ENCODE data around the gene NCBP2L. TPM values are rescaled to one million over a fixed set of nuclear protein-coding genes. Genes with fewer than 3 reads are reported as not detected.
"Not testable (repeated sequence)": the region's sequence is repeated elsewhere in the genome, so short reads cannot be mapped to it uniquely, and the experiment has no call there.

NCBP2L gene
- total RNA-seq, 2 experiments from 2014 or later = not detected

DNA sequence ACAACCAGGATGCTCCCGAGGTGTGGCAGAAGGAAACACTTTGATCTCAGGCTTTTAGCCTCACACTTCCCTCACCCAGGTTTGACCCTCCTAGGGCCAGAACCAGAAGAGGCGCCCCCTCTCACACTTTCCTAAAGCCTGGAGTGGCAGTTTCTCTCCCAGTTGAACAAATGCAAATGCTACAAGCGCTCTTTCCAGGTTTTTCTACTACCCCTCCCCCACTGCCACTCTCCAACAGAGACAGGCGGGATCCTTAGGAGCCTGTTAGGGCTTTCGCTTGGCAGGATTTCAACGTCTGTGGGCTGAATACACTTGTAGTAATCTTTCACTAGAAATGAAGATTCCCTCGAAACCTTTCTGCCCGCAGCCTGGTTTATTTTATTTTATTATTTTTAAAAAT lies 4.3 kb upstream of the NCBP2L start:
- DNase-seq = no peak
- intact Hi-C loops (cut with DNase I, micrococcal nuclease) = loop anchor here in 1 of 2 experiments (10.0 kb wide), 2 partner anchors 318 to 878 kb away; no protein-coding TSS in a partner anchor
- Mint-ChIP-seq H3K9me3 (ENCODE audit: low read depth) (no peaks in the 10 kb centered on the region), H3K36me3 (ENCODE audit: low read depth) (no peaks in the 10 kb centered on the region), H3K27me3 (no peaks in the 10 kb centered on the region), H3K4me1 (peaks cover 20% of the 10 kb centered on the region), H3K4me3 (no peak overlapping the region), H3K27ac (no peak overlapping the region)
- ATAC-seq = no peak
- ChIA-PET POLR2A (no interaction called here), CTCF (interaction anchor here (1.0 to 3.0 kb wide), 2 partner anchors 58 to 100 kb away, joined by 3 to 20 read pairs; no protein-coding TSS in a partner anchor)

DNA sequence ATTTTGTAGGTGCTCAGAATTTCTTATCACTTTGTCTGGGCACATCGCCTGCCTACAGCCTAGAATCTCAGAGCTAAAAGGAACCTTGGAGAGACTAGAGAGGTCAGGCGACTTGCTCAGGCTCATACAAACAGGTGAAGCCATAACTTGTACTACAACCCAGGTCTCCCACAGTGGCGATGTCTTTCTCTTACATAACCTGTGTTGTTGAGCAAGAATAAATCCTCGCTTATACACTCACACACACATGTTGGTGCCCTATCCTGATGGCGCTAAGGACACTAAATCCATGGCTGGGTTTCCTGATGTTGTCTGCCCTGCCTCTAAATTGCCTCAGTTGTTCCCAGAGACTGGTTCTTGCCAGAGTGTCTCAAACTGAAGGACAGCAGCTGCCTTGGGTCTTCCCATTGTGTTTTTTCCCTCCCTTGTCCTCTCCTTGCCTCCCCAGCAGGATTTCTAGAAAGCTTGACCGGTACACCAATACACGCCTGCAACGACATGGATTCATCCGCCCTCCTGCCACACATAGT lies 3.6 kb upstream of the NCBP2L start:
- peak overlapping the region; percentile 12 for H3K4me3 Mint-ChIP-seq
- no peaks in the 10 kb centered on the region for H3K27me3 Mint-ChIP-seq
- ChIA-PET CTCF (interaction anchor here (0.9 to 3.0 kb wide), 4 partner anchors 55 to 101 kb away, joined by 3 to 20 read pairs (median 6); no protein-coding TSS in a partner anchor), POLR2A (no interaction called here)
- no peak overlapping the region for H3K27ac Mint-ChIP-seq
- no peak for DNase-seq
- ATAC-seq = no peak
- peaks cover 20% of the 10 kb centered on the region for H3K4me1 Mint-ChIP-seq
- H3K9me3 Mint-ChIP-seq (ENCODE audit: low read depth) = no peaks in the 10 kb centered on the region
- intact Hi-C loops (cut with DNase I, micrococcal nuclease) = loop anchor here in 1 of 2 experiments (10.0 kb wide), 2 partner anchors 319 to 879 kb away; no protein-coding TSS in a partner anchor
- H3K36me3 Mint-ChIP-seq (ENCODE audit: low read depth) = no peaks in the 10 kb centered on the region

DNA sequence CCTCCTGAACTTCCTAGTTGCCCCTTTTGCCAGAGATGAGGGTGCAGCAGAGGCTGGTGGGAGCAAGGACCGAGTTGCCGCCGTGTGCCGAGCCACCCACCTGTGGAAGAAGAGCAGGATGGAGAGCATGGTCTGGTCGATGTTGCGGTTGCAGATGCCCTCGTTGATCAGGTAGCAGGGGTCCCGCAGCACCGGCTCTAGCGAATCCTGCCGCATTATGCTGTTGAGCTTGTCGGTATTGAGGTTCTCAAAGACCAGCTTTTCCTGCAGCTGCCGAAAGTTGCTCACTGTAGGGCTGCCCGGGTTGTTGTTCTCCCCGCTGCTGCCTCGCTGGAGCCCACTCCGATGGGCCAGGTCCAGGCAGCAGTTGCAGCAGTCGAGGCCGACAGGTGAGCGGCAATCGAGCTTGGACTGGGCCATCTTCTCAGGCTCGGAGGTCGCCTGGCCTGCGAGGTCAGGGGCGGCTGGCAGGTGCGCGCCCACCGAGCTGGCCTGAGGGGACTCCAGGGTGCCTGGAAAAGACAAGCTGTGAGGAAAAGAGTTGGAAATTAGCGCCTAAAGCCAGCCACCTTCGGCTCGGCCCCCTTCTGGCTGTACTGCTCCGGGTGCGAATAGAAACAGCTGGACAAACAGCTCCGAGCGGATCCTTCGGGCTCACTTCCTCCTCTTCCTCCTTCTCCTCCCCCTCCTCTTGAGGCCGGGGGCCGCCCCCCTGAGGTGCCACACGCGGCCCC lies 2.4 kb upstream of the NCBP2L start:
- no peak for ATAC-seq
- intact Hi-C loops (cut with DNase I, micrococcal nuclease) = loop anchor here (1.0 to 10.0 kb wide), 6 partner anchors 101 to 880 kb away; partner anchors contain the start of gene RBM41 (in 1 of the 2)
- Mint-ChIP-seq H3K27me3 (no peaks in the 10 kb centered on the region), H3K4me3 (peak overlapping the region; percentile 77), H3K9me3 (ENCODE audit: low read depth) (no peaks in the 10 kb centered on the region), H3K27ac (no peak overlapping the region), H3K36me3 (ENCODE audit: low read depth) (no peaks in the 10 kb centered on the region), H3K4me1 (peaks cover 14% of the 10 kb centered on the region)
- no peak for DNase-seq
- ChIA-PET CTCF (interaction anchor here (0.6 to 6.8 kb wide), 14 partner anchors 9 to 147 kb away, joined by 3 to 149 read pairs (median 4); partner anchors contain the start of gene PRPS1), POLR2A (interaction anchor here (0.7 to 1.3 kb wide), 5 partner anchors 26 to 147 kb away, joined by 3 to 5 read pairs (median 3); partner anchors contain the start of gene PRPS1)

DNA sequence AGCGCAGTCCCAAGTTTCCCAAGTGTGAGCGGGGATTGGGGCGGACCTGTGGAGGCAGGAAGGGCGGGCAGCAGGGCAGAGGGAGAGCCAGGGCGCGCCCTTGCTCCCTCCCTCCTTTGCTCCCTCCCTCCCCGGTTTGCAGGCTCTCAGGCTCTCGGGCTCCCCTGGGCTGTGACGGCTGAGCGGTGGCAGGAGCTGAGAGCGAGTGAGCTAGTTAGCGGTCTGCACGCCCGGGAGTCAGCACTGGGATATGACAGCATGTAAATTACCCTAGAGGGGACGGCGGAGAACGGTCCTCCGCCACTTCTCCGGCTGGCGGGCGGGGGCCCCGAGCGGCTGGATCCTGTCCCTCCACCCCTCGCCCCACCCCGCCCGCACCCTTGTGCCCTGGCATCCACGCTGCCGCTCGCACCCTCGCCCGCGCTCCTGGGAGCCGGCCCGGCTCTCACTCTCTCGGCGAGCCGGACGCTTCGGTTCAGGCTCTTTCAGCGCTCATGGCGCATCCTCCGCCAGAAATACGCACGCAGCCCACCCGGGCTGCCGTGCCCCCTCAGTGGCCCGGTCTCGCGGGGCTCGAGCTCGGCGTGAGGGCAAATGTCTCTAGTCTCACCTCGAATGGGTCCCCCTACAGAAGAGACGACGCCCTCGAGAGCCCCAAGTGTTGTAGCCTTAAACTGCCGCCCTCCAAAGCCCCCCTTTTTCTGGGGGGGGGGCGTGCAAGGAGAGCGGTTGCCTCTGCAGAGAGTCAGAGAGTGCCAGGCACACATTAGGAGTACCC lies 1.6 kb upstream of the NCBP2L start, which contains the start of gene TSC22D3:
Gene TSC22D3, minus strand, starts transcription at position 54 of the 778 bp plus-strand sequence. CDS start 368 bp downstream, outside the sequence.
- peak within 1 kb of the TSS; percentile 86 for H3K27ac Mint-ChIP-seq
- H3K4me3 Mint-ChIP-seq = peak within 1 kb of the TSS; percentile 77
- POLR2A ChIA-PET = interaction anchor here (0.6 to 1.3 kb wide), 5 partner anchors 59 to 219 kb away, joined by 3 to 5 read pairs (median 3); partner anchors contain the start of gene PRPS1

DNA sequence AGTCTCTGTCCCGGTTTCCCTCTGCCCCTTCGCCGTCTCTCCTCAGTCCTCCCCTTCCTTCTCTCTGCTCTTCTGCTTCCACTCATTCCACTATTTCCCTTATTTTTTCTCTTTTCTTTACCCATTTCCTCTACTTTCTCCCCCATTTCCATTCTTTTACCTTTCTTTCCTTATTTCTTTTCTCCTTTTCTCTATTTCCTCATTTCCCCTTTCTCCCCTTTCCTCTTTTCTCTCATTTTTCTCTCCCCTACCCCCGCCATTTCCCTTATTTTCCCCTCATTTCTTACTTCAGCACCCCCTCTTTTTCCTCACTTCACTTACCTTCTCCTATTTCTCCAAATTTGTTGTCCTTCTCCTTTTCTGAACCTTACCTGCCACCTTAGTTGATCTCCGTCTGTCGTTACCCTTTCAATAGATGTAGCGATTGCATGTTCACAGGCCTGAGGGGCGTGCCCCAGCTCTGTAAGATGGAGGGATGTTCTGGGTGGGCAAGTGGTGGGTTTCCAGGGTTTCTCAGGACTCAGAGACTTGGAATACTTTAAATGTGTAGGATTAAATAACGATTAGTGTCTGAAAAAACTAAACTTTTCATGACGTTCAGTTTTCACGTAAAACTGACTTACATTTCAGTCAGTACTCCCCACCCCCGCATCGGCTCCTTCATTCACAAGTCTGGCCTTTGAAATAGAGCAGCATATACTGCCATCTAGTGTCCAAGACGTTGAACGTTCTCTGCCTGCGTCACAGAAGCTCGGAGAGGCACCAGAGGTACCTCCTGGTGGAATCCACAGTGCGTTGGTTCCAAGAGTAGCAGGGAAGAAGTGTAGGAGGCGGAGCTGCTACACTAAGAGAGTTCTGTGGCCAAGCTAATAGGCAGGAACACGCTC lies 641 bp upstream of the NCBP2L start:
- ATAC-seq (peak; percentile 80), DNase-seq (peak; percentile 88)
- Mint-ChIP-seq H3K27ac (peak overlapping the region; percentile 86), H3K27me3 (no peaks in the 10 kb centered on the region), H3K9me3 (ENCODE audit: low read depth) (no peaks in the 10 kb centered on the region), H3K36me3 (ENCODE audit: low read depth) (no peaks in the 10 kb centered on the region), H3K4me3 (peak overlapping the region; percentile 77), H3K4me1 (peaks cover 12% of the 10 kb centered on the region)
- CTCF ChIA-PET = interaction anchor here (0.6 to 6.8 kb wide), 30 partner anchors 10 to 880 kb away, joined by 3 to 149 read pairs (median 4); partner anchors contain the start of genes MID2 and PRPS1
- POLR2A ChIA-PET = interaction anchor here (0.7 to 1.0 kb wide), 4 partner anchors 103 to 345 kb away, joined by 3 to 4 read pairs (median 3); partner anchors contain the start of gene PRPS1
- intact Hi-C loops (cut with DNase I, micrococcal nuclease) = loop anchor here (1.0 to 10.0 kb wide), 16 partner anchors 34 to 882 kb away; partner anchors contain the start of genes MORC4 (in 1 of the 2) and RBM41 (in 1 of the 2)

More for the DNA sequence above, 1.6 kb upstream of the NCBP2L start, which contains the start of gene TSC22D3:
- Mint-ChIP-seq H3K9me3 (ENCODE audit: low read depth) (no peaks in the 10 kb centered on the region), H3K4me1 (peaks cover 12% of the 10 kb centered on the region), H3K27me3 (no peaks in the 10 kb centered on the region), H3K36me3 (ENCODE audit: low read depth) (no peaks in the 10 kb centered on the region)
- DNase-seq = peak; percentile 80
- ATAC-seq = peak; percentile 87
- intact Hi-C loops (cut with DNase I, micrococcal nuclease) = loop anchor here (1.0 to 10.0 kb wide), 11 partner anchors 33 to 881 kb away; partner anchors contain the start of gene RBM41 (in 1 of the 2)
- CTCF ChIA-PET = interaction anchor here (1.0 to 6.8 kb wide), 12 partner anchors 10 to 148 kb away, joined by 3 to 149 read pairs (median 5); partner anchors contain the start of gene PRPS1

DNA sequence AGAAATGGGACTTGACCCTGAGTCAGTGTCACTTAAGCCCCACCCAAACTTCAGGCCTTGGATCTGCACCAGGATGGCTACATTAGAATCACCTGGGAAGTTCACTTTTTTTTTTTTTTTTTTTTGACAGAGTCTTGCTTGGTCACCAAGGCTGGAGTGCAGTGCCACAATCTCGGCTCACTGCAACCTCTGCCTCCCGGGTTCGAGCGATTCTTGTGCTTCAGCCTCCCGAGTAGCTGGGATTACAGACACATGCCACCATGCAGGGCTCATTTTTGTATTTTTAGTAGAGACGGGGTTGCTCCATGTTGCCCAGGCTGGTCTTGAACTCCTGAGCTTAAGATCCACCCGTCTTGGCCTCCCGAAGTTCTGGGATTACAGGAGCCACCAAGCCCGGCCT lies 3.0 kb downstream of the NCBP2L start:
- DNase-seq (no peak), ATAC-seq (no peak)
- peaks cover 6% of the 10 kb centered on the region for H3K4me1 Mint-ChIP-seq
- H3K9me3 Mint-ChIP-seq (ENCODE audit: low read depth) = no peaks in the 10 kb centered on the region
- no peak overlapping the region for H3K4me3 Mint-ChIP-seq
- POLR2A ChIA-PET = no interaction called here
- CTCF ChIA-PET = interaction anchor here (0.6 to 6.8 kb wide), 3 partner anchors 11 to 124 kb away, joined by 3 to 149 read pairs (median 4); no protein-coding TSS in a partner anchor
- intact Hi-C loops (cut with DNase I, micrococcal nuclease) = no loop called here
- no peaks in the 10 kb centered on the region for H3K36me3 Mint-ChIP-seq (ENCODE audit: low read depth)
- H3K27me3 Mint-ChIP-seq = no peaks in the 10 kb centered on the region
- no peak overlapping the region for H3K27ac Mint-ChIP-seq

DNA sequence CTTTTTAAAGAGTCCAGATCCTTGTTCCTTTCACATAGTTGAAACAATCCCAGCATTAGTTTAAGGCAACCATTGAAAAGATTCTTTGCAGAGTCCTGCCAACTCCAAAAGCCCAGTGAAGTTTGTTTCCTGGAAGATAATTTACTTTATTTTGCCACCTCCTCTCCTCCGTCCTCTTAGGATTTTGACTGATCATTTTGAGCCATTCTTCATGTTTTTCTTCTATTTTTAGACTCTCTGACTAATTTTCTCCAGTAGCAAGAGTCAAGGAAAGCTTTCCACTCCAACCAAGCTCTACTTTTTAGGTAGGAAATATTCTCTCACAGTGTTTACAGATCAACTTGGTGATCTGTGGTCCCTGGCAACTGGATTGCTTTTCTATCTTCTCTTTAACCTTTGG lies 10.3 kb downstream of the NCBP2L start:
- POLR2A ChIA-PET = no interaction called here
- ATAC-seq = no peak

DNA sequence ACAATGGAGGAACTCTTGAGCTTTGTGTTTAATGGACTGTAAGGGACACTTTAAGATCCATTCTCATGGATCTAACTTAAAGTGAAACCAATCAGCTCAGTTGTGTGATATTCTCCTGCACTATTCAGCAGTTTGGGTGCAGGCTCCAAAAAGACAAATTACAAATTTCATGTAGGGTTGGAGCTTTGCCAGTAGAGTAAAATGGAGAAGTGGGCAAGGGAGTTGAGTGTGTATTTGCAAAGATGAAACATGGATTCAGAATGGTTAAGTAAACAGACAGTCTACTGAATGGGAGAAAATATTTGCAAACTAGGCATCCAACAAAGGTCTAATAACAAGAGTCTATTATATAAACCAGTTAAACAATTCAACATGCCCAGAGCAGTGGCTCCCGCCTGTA lies 26.9 kb downstream of the NCBP2L start:
- Mint-ChIP-seq H3K4me3 (no peak overlapping the region), H3K36me3 (ENCODE audit: low read depth) (no peaks in the 10 kb centered on the region), H3K4me1 (no peaks in the 10 kb centered on the region), H3K27ac (no peak overlapping the region), H3K27me3 (peaks cover 3% of the 10 kb centered on the region), H3K9me3 (ENCODE audit: low read depth) (no peaks in the 10 kb centered on the region)
- DNase-seq (no peak), ATAC-seq (no peak)
- CTCF ChIA-PET = no interaction called here
- POLR2A ChIA-PET = no interaction called here
- intact Hi-C loops (cut with DNase I, micrococcal nuclease) = no loop called here

More for the DNA sequence above, 10.3 kb downstream of the NCBP2L start:
- no peaks in the 10 kb centered on the region for H3K9me3 Mint-ChIP-seq (ENCODE audit: low read depth)
- H3K36me3 Mint-ChIP-seq (ENCODE audit: low read depth) = no peaks in the 10 kb centered on the region
- H3K4me1 Mint-ChIP-seq = no peaks in the 10 kb centered on the region
- intact Hi-C loops (cut with DNase I, micrococcal nuclease) = no loop called here
- no peak overlapping the region for H3K27ac Mint-ChIP-seq
- CTCF ChIA-PET = no interaction called here
- H3K4me3 Mint-ChIP-seq = no peak overlapping the region
- DNase-seq = no peak
- peaks cover 1% of the 10 kb centered on the region for H3K27me3 Mint-ChIP-seq

DNA sequence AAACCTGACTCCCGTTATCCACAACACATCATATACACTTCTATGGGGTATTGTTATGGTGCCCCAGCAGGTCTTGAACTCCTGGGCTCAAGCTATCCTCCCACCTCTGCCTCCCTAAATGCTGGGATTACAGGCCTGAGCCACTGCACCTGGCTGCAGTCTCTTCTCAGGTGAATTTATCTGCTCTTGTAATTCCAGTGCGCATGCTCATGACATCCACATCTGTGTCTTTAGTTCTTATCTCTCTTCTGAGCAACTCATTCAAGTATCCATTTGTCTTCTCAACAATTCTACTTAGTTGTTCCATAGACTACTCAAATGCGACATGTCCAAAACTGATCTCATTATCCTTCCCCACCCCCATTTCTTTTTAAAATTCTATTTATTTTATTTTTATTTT lies 27.6 kb downstream of the NCBP2L start:
- Mint-ChIP-seq H3K36me3 (ENCODE audit: low read depth) (no peaks in the 10 kb centered on the region), H3K4me3 (no peak overlapping the region), H3K9me3 (ENCODE audit: low read depth) (no peaks in the 10 kb centered on the region), H3K27ac (no peak overlapping the region), H3K27me3 (peaks cover 1% of the 10 kb centered on the region), H3K4me1 (no peaks in the 10 kb centered on the region)
- intact Hi-C loops (cut with DNase I, micrococcal nuclease) = no loop called here
- no peak for ATAC-seq
- DNase-seq = no peak
- ChIA-PET CTCF (no interaction called here), POLR2A (no interaction called here)

DNA sequence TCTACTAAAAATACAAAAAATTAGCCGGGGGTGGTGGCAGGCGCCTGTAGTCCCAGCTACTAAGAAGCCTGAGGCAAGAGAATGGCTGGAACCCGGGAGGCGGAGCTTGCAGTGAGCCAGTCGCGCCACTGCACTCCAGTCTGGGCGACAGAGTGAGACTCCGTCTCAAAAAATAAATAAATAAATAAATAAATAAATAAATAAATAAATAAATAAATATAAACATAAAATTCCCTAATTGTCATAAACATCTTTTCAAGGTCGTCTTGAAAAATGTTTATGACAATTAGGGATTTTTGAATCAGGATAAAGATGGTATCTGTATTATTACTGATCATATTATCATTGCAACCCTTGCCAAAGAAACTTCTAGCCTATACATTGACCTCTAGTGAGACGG lies 32.5 kb downstream of the NCBP2L start:
- not testable (repeated sequence) for H3K9me3 Mint-ChIP-seq (ENCODE audit: low read depth); H3K27ac Mint-ChIP-seq

More for the DNA sequence above, 32.5 kb downstream of the NCBP2L start:
- DNase-seq; intact Hi-C loops (cut with DNase I, micrococcal nuclease); ATAC-seq; H3K4me3 Mint-ChIP-seq; POLR2A ChIA-PET; H3K36me3 Mint-ChIP-seq (ENCODE audit: low read depth); H3K4me1 Mint-ChIP-seq; H3K27me3 Mint-ChIP-seq; CTCF ChIA-PET: not testable (repeated sequence)

Measured in activated CD4-positive, alpha-beta T cell treated with anti-CD3 and anti-CD28 coated beads for 36 hours (primary cell).